LNCaP clone FGC (cell line): ENCODE measurements around the gene PLEKHA7.
"Not testable (repeated sequence)": the region's sequence is repeated elsewhere in the genome, so short reads cannot be mapped to it uniquely, and the experiment has no call there.

Experiments
- DNase-seq: peaks from one replicate; pipeline ENCODE4 v3.0.0-alpha.2; 2011; ENCODE audit warnings: low read depth
- H3K4me3 ChIP-seq: 2 replicates; pipeline ENCODE4 v1.5.1; 2011; ENCODE audit warnings: mild to moderate bottlenecking, low read depth, low read length, control low read depth
- CTCF ChIP-seq: IDR thresholded peaks from 2 replicates; pipeline ENCODE4 v1.5.1; 2012; ENCODE audit warnings: mild to moderate bottlenecking; ENCODE audit not compliant: control insufficient read depth, insufficient read depth; ENCODE audit errors: extremely low read depth

The PLEKHA7 gene

GRCh38 chr11:17014321-17014832 lies at the start of gene PLEKHA7:
TSS of gene PLEKHA7 (minus strand) at chr11:17014414. CDS start at chr11:17014401, 13 bp downstream.
- DNase-seq: no peak
- TF ChIP-seq CTCF: no peak
- peak within 1 kb of the TSS; percentile 70 for H3K4me3 ChIP-seq

DNA sequence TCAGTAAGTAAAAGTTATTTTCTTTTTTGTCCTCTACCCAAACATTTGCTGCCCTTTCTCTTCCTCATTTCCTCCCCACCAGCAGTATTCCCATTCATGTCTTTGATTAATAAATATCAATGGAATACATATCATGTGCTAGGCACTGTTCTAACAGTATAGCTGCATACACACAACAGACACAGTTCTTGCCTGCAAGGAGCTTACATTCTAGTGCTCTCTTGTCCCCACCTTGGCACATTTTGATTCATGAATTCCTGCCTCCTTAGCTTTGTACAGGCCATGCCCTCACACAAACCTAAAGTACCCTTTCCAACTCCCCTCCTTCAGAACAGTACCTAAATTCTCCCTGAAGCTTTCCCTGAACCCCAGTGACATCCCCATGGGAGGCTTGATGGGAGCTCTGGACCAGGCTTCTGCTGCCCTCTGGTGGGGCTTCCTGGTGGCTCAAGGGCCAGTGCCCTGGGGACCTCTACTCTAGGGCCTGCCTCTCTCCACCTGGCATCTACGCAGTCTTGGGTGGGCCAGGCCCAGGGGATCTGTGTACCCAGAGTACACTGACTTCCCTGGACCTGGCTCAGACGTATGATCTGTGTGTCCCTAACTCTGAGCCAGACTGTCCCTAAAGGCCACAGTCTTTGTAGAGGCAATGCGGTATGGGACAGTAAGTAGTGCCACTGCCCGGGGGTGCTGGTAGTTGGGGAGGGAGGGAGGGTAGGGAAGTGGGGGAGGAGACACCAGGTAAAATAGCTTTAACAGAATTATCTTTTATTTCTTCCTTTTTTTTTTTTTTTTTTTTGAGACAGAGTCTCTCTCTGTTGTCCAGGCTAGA lies 49.2 kb upstream of the PLEKHA7 start:
- no peak overlapping the region for H3K4me3 ChIP-seq
- TF ChIP-seq CTCF: peak; percentile 76
- no peak for DNase-seq

DNA sequence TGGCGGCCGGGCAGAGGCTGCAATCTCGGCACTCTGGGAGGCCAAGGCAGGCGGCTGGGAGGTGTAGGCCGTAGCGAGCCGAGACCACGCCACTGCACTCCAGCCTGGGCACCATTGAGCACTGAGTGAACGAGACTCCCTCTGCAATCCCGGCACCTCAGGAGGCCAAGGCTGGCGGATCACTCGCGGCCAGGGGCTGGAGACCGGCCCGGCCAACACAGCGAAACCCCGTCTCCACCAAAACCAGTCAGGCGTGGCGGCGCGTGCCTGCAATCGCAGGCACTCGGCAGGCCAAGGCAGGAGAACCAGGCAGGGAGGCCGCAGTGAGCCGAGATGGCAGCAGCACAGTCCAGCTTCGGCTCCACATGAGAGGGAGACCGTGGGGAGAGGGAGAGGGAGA lies 36.9 kb upstream of the PLEKHA7 start:
- H3K4me3 ChIP-seq, DNase-seq: not testable (repeated sequence)

- not testable (repeated sequence) for H3K4me3 ChIP-seq
- peak; percentile 7 for DNase-seq
Measured at GRCh38 chr11:17048491-17048890, 34.3 kb upstream of the PLEKHA7 start.

DNA sequence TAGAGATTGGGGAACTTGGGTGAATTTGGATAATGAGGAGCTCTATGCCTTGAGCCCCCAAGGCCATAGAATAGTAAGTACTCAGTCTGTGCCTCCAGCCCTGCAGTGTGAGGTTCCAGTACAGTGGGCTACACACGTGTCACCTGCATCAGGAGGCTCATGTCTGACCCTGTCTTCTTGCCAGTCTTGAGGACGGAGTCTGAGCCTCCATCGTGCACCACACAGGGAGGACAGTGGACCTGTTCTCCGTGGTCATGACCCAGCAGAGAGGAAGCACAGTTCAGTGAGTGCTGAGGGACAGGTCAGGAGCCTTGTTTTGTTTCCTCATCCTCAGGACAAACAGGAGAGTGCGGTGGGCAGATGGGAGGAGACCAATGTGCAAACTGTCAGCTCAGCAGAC lies 32.5 kb upstream of the PLEKHA7 start:
- TF ChIP-seq CTCF: no peak
- H3K4me3 ChIP-seq: no peak overlapping the region

DNA sequence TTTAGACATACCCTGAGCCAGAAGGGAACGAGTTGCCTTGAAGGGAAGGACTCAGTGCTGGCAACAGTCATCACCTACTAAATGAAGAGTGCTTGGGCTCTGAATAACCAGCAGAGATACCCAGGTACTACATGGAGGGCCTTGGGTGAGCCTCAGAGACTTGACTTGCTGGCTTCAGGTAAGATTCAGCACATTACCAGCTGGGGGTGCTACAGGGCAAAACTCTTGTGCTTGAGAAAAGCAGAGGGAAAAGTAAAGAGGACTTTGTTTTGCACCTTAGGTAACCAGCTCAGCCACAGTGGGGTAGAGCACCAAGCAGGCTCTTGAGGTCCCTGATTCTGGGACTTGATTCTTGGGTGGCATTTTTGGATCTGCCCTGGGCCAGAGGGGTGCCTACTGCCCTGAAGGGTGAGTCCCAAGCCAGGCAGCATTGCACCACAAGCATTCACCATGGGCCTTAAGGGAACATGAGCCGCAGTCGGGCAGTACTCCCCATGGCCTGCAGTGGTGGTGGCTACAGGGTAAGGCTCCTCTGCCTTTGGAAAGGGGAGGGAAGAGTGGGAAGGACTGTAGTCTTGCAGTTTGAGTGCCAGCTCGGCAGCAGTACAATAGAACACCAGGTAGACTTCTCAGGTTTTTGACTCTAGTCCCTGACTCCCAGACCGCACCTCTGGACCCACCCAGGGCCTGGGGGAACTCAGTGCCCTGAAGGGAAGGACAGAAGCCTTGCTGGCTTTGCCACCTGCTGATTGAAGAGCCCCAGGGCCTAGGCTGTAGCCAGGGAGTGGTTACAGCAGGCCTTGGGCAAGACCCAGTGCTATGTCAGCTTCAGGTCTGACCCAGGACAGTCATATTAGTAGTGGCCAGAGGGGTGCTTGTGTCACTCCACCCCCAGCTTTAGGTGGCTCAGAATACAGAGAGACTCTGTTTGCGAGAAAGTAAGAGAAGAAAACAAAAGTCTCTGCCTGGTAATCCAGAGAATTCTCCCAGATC lies 22.7 kb upstream of the PLEKHA7 start:
- H3K4me3 ChIP-seq: no peak overlapping the region
- no peak for DNase-seq
- no peak for TF ChIP-seq CTCF

More for the DNA sequence above, 32.5 kb upstream of the PLEKHA7 start:
- DNase-seq: no peak

- H3K4me3 ChIP-seq, DNase-seq: not testable (repeated sequence)
Measured at GRCh38 chr11:17034027-17034426, 19.8 kb upstream of the PLEKHA7 start.

DNA sequence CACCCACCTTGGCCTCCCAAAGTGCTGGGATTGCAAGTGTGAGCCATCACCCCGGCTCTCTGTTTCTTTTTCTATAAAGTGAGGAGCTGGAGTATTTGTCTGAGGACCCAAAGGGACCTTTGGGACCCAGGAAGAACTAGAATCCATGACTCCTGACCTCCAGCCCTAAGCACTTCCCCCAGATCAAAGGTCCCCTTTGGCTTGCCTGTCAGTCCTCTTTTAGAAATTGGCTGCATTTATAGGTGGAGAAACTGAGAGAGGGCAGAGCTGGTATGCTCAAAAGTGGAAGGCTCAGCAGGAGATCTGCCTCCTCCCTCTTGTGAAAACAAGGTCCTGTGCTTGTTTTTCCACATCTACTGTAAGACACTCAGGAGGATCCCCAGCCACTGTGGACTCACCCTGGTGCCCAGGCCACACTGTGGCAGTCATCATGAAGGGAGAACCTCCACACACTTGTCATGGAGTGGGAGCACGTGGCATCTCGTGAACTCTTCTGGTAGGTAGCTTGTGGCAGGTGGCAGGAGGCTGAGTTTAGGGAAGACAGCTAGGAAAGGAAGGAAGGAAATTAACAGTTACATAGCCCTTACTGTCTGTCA lies 12.4 kb upstream of the PLEKHA7 start:
- no peak for TF ChIP-seq CTCF
- no peak overlapping the region for H3K4me3 ChIP-seq
- DNase-seq: no peak
